H1 (cell line): ENCODE results near the gene RALGAPA2. TPM values are rescaled to one million over a fixed set of nuclear protein-coding genes. Genes with fewer than 3 reads are reported as not detected.

ENCODE experiments used
- CTCF ChIA-PET: fragments of 300-600 bp; sonication (Branson Sonifier 250); formaldehyde crosslinking; loops from one replicate; lab custom pipeline; 2021; ENCODE audit not compliant: partially characterized antibody; lab: Charles Lee
- POLR2A ChIA-PET: fragments of 300-600 bp; sonication (Branson Sonifier 250); formaldehyde crosslinking; loops from one replicate; lab custom pipeline; 2021; ENCODE audit warnings: inconsistent platforms; ENCODE audit not compliant: partially characterized antibody; lab: Charles Lee
- DNase-seq, 2 experiments: peaks; one replicate each; pipeline versions ENCODE4 v3.0.0 to v3.0.0-alpha.2; 2010 to 2022; ENCODE audit warnings: low spot score in 2 of 2, low read depth in 1 of 2, mixed read lengths in 1 of 2
- FAIRE-seq: peaks from 2 replicates; lab custom pipeline; 2011; peaks lifted over from hg19 to GRCh38; lab: Jason Lieb, UNC
- H2AFZ ChIP-seq: 2 replicates; pipeline ENCODE4 v1.8.1; 2012; ENCODE audit warnings: low read length, inconsistent platforms
- H2AK5ac ChIP-seq: 2 replicates; pipeline ENCODE4 v1.6.1; 2013; ENCODE audit warnings: low read depth, low read length
- H2BK120ac ChIP-seq: replicated peaks from 2 replicates; pipeline ENCODE3; 2013; ENCODE audit warnings: low read depth, low read length, inconsistent platforms
- H2BK12ac ChIP-seq: 2 replicates; pipeline ENCODE4 v1.6.1; 2013; ENCODE audit warnings: low read depth, low read length
- H2BK15ac ChIP-seq: 2 replicates; pipeline ENCODE4 v1.6.1; 2013; ENCODE audit warnings: low read length
- H2BK20ac ChIP-seq: 2 replicates; pipeline ENCODE4 v1.6.1; 2013; ENCODE audit warnings: low read length
- H2BK5ac ChIP-seq: 2 replicates; pipeline ENCODE4 v1.6.1; 2013; ENCODE audit warnings: low read depth, low read length
- H3K14ac ChIP-seq: 2 replicates; pipeline ENCODE4 v1.6.1; 2013; ENCODE audit warnings: inconsistent platforms; ENCODE audit not compliant: insufficient read length
- H3K18ac ChIP-seq: 2 replicates; pipeline ENCODE4 v1.6.1; 2013; ENCODE audit warnings: low read length; ENCODE audit errors: extremely low read depth
- H3K23ac ChIP-seq: 2 replicates; pipeline ENCODE4 v1.6.1; 2013; ENCODE audit warnings: inconsistent platforms; ENCODE audit not compliant: insufficient read length
- H3K23me2 ChIP-seq: 2 replicates; pipeline ENCODE4 v1.6.1; 2013; ENCODE audit warnings: low read depth, low read length
- H3K27ac ChIP-seq: 2 replicates; pipeline ENCODE4 v1.6.1; 2011; ENCODE audit warnings: low read depth, low read length, inconsistent platforms
- H3K27me3 ChIP-seq, 4 experiments: replicated peaks in 1 of 4; 1 replicate in 1 of 4; 2 replicates in 3 of 4; pipeline versions ENCODE4 v1.6.1 to v1.8.1; 2011 to 2013; ENCODE audit warnings: low read length in 3 of 4, mild to moderate bottlenecking in 3 of 4, inconsistent platforms in 2 of 4, mixed read lengths in 2 of 4, moderate library complexity in 1 of 4; ENCODE audit not compliant: control insufficient read depth in 3 of 4, insufficient read depth in 3 of 4; ENCODE audit errors: extremely low read depth in 1 of 4
- H3K36me3 ChIP-seq, 4 experiments: 2 replicates each; pipeline versions ENCODE4 v1.6.1 to v1.8.1; 2011 to 2013; ENCODE audit warnings: mild to moderate bottlenecking in 4 of 4, low read length in 3 of 4, moderate library complexity in 2 of 4, control low read depth in 1 of 4, inconsistent platforms in 1 of 4; ENCODE audit not compliant: insufficient read depth in 4 of 4, control insufficient read depth in 2 of 4
- H3K4ac ChIP-seq: replicated peaks from 2 replicates; pipeline ENCODE3; 2013; ENCODE audit warnings: low read length, low read depth, mixed read lengths, inconsistent platforms; ENCODE audit not compliant: insufficient read length
- H3K4me1 ChIP-seq, 4 experiments: replicated peaks in 1 of 4; 1 replicate in 1 of 4; 2 replicates in 3 of 4; pipeline versions ENCODE4 v1.6.1 to v1.8.1; 2011 to 2013; ENCODE audit warnings: low read length in 3 of 4, inconsistent platforms in 2 of 4, mixed read lengths in 1 of 4; ENCODE audit not compliant: insufficient read depth in 4 of 4, control insufficient read depth in 3 of 4
- H3K4me2 ChIP-seq, 2 experiments: 2 replicates each; pipeline versions ENCODE4 v1.6.1 to v1.8.1; 2011 to 2013; ENCODE audit warnings: low read depth in 2 of 2, low read length in 2 of 2, control low read depth in 1 of 2, inconsistent platforms in 1 of 2, mild to moderate bottlenecking in 1 of 2; ENCODE audit not compliant: insufficient read depth in 1 of 2
- H3K4me3 ChIP-seq, 4 experiments: fragments of 200-600, 300-600 bp in 1 of 4; sonication (generic), shearing (Covaris generic), sonication (Bioruptor Twin) in 1 of 4; 2 replicates each; pipeline versions ENCODE4 v1.5.1 to v1.8.1; 2011 to 2016; ENCODE audit warnings: low read length in 4 of 4, low read depth in 3 of 4, control low read depth in 2 of 4, inconsistent platforms in 2 of 4, mild to moderate bottlenecking in 2 of 4, mixed read lengths in 1 of 4, moderate library complexity in 1 of 4; ENCODE audit not compliant: insufficient read depth in 2 of 4; ENCODE audit errors: extremely low read depth in 1 of 4
- H3K56ac ChIP-seq: replicated peaks from 2 replicates; pipeline ENCODE3; 2013; ENCODE audit warnings: low read depth, mild to moderate bottlenecking, mixed read lengths, low read length, inconsistent platforms; ENCODE audit not compliant: insufficient read length
- H3K79me1 ChIP-seq: 2 replicates; pipeline ENCODE4 v1.6.1; 2013; ENCODE audit warnings: low read depth, low read length, control low read depth
- H3K79me2 ChIP-seq, 2 experiments: 2 replicates each; pipeline versions ENCODE4 v1.6.1 to v1.8.1; 2012 to 2013; ENCODE audit warnings: low read length in 2 of 2, mild to moderate bottlenecking in 2 of 2, inconsistent platforms in 1 of 2; ENCODE audit not compliant: insufficient read depth in 2 of 2, control insufficient read depth in 1 of 2
- H3K9ac ChIP-seq, 4 experiments: replicated peaks in 1 of 4; 1 replicate in 1 of 4; 2 replicates in 3 of 4; pipeline versions ENCODE4 v1.6.1 to v1.8.1; 2011 to 2013; ENCODE audit warnings: low read depth in 3 of 4, low read length in 3 of 4, control low read depth in 2 of 4, mild to moderate bottlenecking in 2 of 4, moderate library complexity in 2 of 4, inconsistent platforms in 1 of 4; ENCODE audit errors: extremely low read depth in 1 of 4
- H3K9me3 ChIP-seq, 2 experiments: 2 replicates each; pipeline versions ENCODE4 v1.6.1 to v1.8.1; 2012 to 2013; ENCODE audit warnings: mild to moderate bottlenecking in 2 of 2, moderate library complexity in 2 of 2, control low read depth in 1 of 2, inconsistent platforms in 1 of 2, low read depth in 1 of 2, low read length in 1 of 2, mixed read lengths in 1 of 2; ENCODE audit not compliant: insufficient read depth in 2 of 2
- H4K20me1 ChIP-seq, 2 experiments: replicated peaks in 1 of 2; 2 replicates each; pipeline versions ENCODE3 to v1.8.1; 2011 to 2013; ENCODE audit warnings: inconsistent platforms in 2 of 2, low read length in 2 of 2, mild to moderate bottlenecking in 1 of 2; ENCODE audit not compliant: insufficient read depth in 2 of 2, control insufficient read depth in 1 of 2
- H4K5ac ChIP-seq: 2 replicates; pipeline ENCODE4 v1.6.1; 2013; ENCODE audit warnings: low read length, low read depth, mixed read lengths, inconsistent platforms; ENCODE audit not compliant: insufficient read length
- H4K8ac ChIP-seq: 2 replicates; pipeline ENCODE4 v1.8.0; 2013; ENCODE audit warnings: mild to moderate bottlenecking, moderate library complexity, low read length, inconsistent platforms; ENCODE audit not compliant: insufficient read depth; ENCODE audit errors: extremely low read depth
- H4K91ac ChIP-seq: replicated peaks from 2 replicates; pipeline ENCODE3; 2013; ENCODE audit warnings: low read length, mixed read lengths, inconsistent platforms; ENCODE audit not compliant: insufficient read length
- CEBPB ChIP-seq: IDR thresholded peaks from 2 replicates; pipeline ENCODE4 v1.6.1; 2012; ENCODE audit warnings: low read depth, low read length
- FOSL1 ChIP-seq: IDR thresholded peaks from 2 replicates; pipeline ENCODE4 v1.6.1; 2011; ENCODE audit warnings: mild to moderate bottlenecking, low read depth, low read length, moderate library complexity; ENCODE audit not compliant: insufficient read depth
- KDM1A ChIP-seq: fragments of 200-600, 300-600 bp; sonication (generic); IDR thresholded peaks from 2 replicates; pipeline ENCODE4 v1.7.1; 2016; ENCODE audit warnings: mild to moderate bottlenecking, low read length, borderline replicate concordance
- RXRA ChIP-seq: IDR thresholded peaks from 2 replicates; pipeline ENCODE4 v1.6.1; 2011; ENCODE audit warnings: low read depth, mild to moderate bottlenecking, low read length, moderate library complexity; ENCODE audit not compliant: insufficient read depth
- SIN3A ChIP-seq, 2 experiments: IDR thresholded peaks in 1 of 2; conservative IDR thresholded peaks in 1 of 2; 2 replicates each; pipeline ENCODE4 v1.6.1; 2011 to 2012; ENCODE audit warnings: low read length in 2 of 2, improper control_type of control experiment in 1 of 2, low read depth in 1 of 2, mild to moderate bottlenecking in 1 of 2
- SUZ12 ChIP-seq: fragments of 200-600 bp; sonication (generic); IDR thresholded peaks from 2 replicates; pipeline ENCODE4 v1.6.1; 2012; ENCODE audit warnings: mild to moderate bottlenecking, inconsistent platforms, low read length, moderate library complexity, mixed read lengths
- TAF7 ChIP-seq: optimal IDR thresholded peaks from 2 replicates; pipeline ENCODE3; 2011; ENCODE audit warnings: low read depth, mild to moderate bottlenecking, inconsistent platforms, low read length, moderate library complexity, borderline replicate concordance
- WGBS, 2 experiments: shearing (Covaris generic) in 1 of 2; methylation state at CpG; one replicate each; pipeline versions ENCODE4 v1.1.6 to v1.1.7; 2013 to 2015; ENCODE audit warnings: low lambda C conversion rate in 2 of 2, mixed read lengths in 2 of 2, inconsistent platforms in 1 of 2, low coverage in 1 of 2, missing lambda C conversion rate in 1 of 2; ENCODE audit not compliant: insufficient replicate concordance in 2 of 2, insufficient coverage in 1 of 2, insufficient read length in 1 of 2; ENCODE audit errors: extremely low coverage in 1 of 2, missing lambda C conversion rate in 1 of 2; 5-methylcytosine and 5-hydroxymethylcytosine counted together
- polyA plus RNA-seq, 7 experiments: library from polyadenylated mRNA; depleted of rRNA in 3 of 7; stranded (reverse) in 5 of 7; unstranded in 2 of 7; fragments of >200 nt in 5 of 7; fragments of 200-250 nt in 2 of 7; gene quantifications; 1 replicate in 5 of 7; 2 replicates in 1 of 7; 4 replicates in 1 of 7; pipeline versions ENCODE4 v1.2.1 to v1.2.3, GENCODE V29; 2011 to 2013; ENCODE audit warnings: missing spikeins in 2 of 7, mixed read lengths in 2 of 7
- total RNA-seq: library from RNA; stranded (reverse); fragmentation: NEBNext Ultra II Directional; extraction: Animal tissue kit (Norgen Biotek cat#: 25700); gene quantifications from 2 replicates; pipeline ENCODE4 v1.2.1, GENCODE V29; 2021

Gene RALGAPA2
- total and polyA plus RNA-seq, 2 of the 8 experiments (the other 6 are each of a cell fraction or from before 2014, with no cell fraction given): 5.1 to 25.5 TPM

DNA sequence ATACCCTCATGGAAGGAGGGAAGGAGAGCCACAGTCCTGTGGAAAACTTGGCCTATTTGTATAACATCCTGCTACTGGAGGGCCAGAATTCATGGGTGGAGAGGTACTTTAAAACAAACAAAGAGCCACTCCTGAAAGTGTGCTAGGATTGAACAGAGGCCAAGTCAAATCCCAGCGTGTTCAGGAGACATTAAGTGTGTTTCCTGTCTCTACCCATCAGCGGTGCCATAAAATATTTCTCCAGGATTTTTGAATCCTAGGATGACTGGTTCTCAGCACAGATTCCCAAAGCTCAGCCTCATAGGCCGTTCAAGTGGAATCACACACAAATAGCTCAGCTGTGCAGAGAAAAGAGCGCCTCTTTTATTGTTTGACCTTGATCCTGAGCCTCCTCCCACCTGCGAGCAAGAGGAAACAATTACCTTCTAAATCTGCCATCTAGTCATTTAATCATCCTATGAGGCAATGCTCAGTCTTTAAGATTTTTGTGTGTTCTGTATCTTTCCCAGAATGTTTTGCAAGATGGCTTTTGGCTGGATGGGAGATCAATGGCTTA is 31.8 kb upstream of the RALGAPA2 start:
- Histone ChIP-seq H3K56ac (no peak overlapping the region), H3K9ac (no peak overlapping the region), H3K27me3 (no peaks in the 10 kb centered on the region; a peak in 1 of 7 replicates), H3K4ac (no peak overlapping the region), H4K91ac (peak overlapping the region; percentile 18), H3K9me3 (peaks cover 0 to 7% of the 10 kb centered on the region in 2 experiments; a peak in 2 of 4 replicates), H3K23ac (no peak overlapping the region), H3K79me2 (no peaks in the 10 kb centered on the region), H2AFZ (peak overlapping the region; percentile 96), H3K4me3 (peak overlapping the region in 1 of 4 experiments; percentile 20; a peak in 1 of 8 replicates), H3K14ac (no peak overlapping the region), H2BK12ac (peak overlapping the region; percentile 0; the same call in 1 of the 2 replicates), H4K5ac (no peak overlapping the region)
- CTCF ChIA-PET: interaction anchor here (1.2 kb wide), 1 partner anchor 93 kb away, joined by 3 read pairs; no protein-coding TSS in a partner anchor
- TF ChIP-seq CEBPB (no peak), RXRA (no peak), TAF7 (no peak), SUZ12 (no peak), KDM1A (no peak), SIN3A (conservative IDR thresholded peaks at IDR 0.05 in 1 of 2, IDR thresholded peaks at IDR 0.05 in 1 of 2; ENCODE audit: low read depth in 1 of 2, low read length in 2 of 2) (no peak), FOSL1 (no peak)
- TF ChIP-seq, all 59 proteins: peak for 0
- H2BK15ac ChIP-seq: no peak overlapping the region
- DNase-seq (no peak), FAIRE-seq (no peak)
- peaks cover 4 to 16% (median 13%) of the 10 kb centered on the region in 4 experiments for H3K4me1 ChIP-seq
- H3K4me2 ChIP-seq: peak overlapping the region; percentile 51 to 56
- peak overlapping the region; percentile 90; the same call in 1 of the 2 replicates for H4K8ac ChIP-seq
- H3K18ac ChIP-seq: peak overlapping the region; percentile 40; the same call in 1 of the 2 replicates
- no peaks in the 10 kb centered on the region for H3K36me3 ChIP-seq
- peak overlapping the region; percentile 5; the same call in 1 of the 2 replicates for H2BK5ac ChIP-seq
- H3K27ac ChIP-seq: peak overlapping the region; percentile 51; the same call in 1 of the 2 replicates
- H2AK5ac ChIP-seq: no peak overlapping the region
- no peaks in the 10 kb centered on the region for H3K79me1 ChIP-seq
- H2BK20ac ChIP-seq: no peak overlapping the region
- POLR2A ChIA-PET: interaction anchor here (1.5 kb wide), 1 partner anchor 31 kb away, joined by 3 read pairs; no protein-coding TSS in a partner anchor
- WGBS, 2 experiments: 87% methylated on average over 5 of the region's 5 CpGs; no CpG with 5 or more reads in 1 of the 2 experiments
- no peaks in the 10 kb centered on the region for H3K23me2 ChIP-seq
- H4K20me1 ChIP-seq: no peaks in the 10 kb centered on the region
- H2BK120ac ChIP-seq: no peak overlapping the region
